CD4-positive, alpha-beta T cell (primary cell): ENCODE data around the gene IL6R. TPM values are rescaled to one million over a fixed set of nuclear protein-coding genes. Genes with fewer than 3 reads are reported as not detected.

Experiments used
- ATAC-seq: fragments of 200-7000 bp; cut with Tn5 transposase; one replicate; pipeline ENCODE4 v1.10.0; 2022; ENCODE audit warnings: mild to moderate bottlenecking; ENCODE audit not compliant: poor library complexity
- CTCF ChIA-PET: fragments of 350-600 bp; sonication (Branson Sonifier 250); formaldehyde crosslinking; loops from one replicate; lab custom pipeline; 2021; ENCODE audit warnings: antibody characterized with exemption, inconsistent platforms; lab: Charles Lee
- POLR2A ChIA-PET: fragments of 350-600 bp; sonication (Branson Sonifier 250); formaldehyde crosslinking; loops from one replicate; lab custom pipeline; 2021; ENCODE audit warnings: antibody characterized with exemption, inconsistent platforms; lab: Charles Lee
- DNase-seq, 14 experiments: peaks; one replicate each; pipeline ENCODE4 v3.0.0-alpha.2; 2013 to 2020; ENCODE audit warnings: mixed read lengths in 2 of 14
- H3K27ac ChIP-seq, 2 donors: one replicate each; pipeline versions ENCODE4 v1.5.1 to v1.7.0; 2013; ENCODE audit warnings: low read length in 2 of 2, low read depth in 1 of 2, mild to moderate bottlenecking in 1 of 2
- H3K27me3 ChIP-seq, 2 experiments: 1 replicate in 1 of 2; 2 replicates in 1 of 2; pipeline versions ENCODE4 v1.6.1 to v1.7.0; 2013; ENCODE audit warnings: low read length in 2 of 2, control low read depth in 1 of 2, mild to moderate bottlenecking in 1 of 2, moderate library complexity in 1 of 2; ENCODE audit not compliant: insufficient read depth in 2 of 2, control insufficient read depth in 1 of 2
- H3K36me3 ChIP-seq: one replicate; pipeline ENCODE4 v1.6.1; 2013; ENCODE audit warnings: low read length, control low read depth; ENCODE audit not compliant: insufficient read depth
- H3K4me1 ChIP-seq: one replicate; pipeline ENCODE4 v1.6.1; 2013; ENCODE audit warnings: low read length, control low read depth; ENCODE audit not compliant: insufficient read depth
- H3K4me3 ChIP-seq: one replicate; pipeline ENCODE4 v1.5.1; 2013; ENCODE audit warnings: mild to moderate bottlenecking, low read length, moderate library complexity
- H3K9me3 ChIP-seq, 2 experiments: 1 replicate in 1 of 2; 2 replicates in 1 of 2; pipeline versions ENCODE4 v1.6.1 to v1.7.0; 2013; ENCODE audit warnings: low read length in 2 of 2, mild to moderate bottlenecking in 2 of 2, control low read depth in 1 of 2, moderate library complexity in 1 of 2; ENCODE audit not compliant: control insufficient read depth in 1 of 2, insufficient read depth in 1 of 2
- H3K27ac Mint-ChIP-seq: one replicate; pipeline ENCODE4 v1.8.0; 2020; ENCODE audit warnings: mixed read lengths
- H3K27me3 Mint-ChIP-seq: one replicate; pipeline ENCODE4 v1.8.0; 2021; ENCODE audit warnings: mixed read lengths
- H3K36me3 Mint-ChIP-seq: one replicate; pipeline ENCODE4 v1.8.0; 2021; ENCODE audit warnings: low read depth, mixed read lengths
- H3K4me1 Mint-ChIP-seq: one replicate; pipeline ENCODE4 v1.8.0; 2021; ENCODE audit warnings: low read depth, mixed read lengths
- H3K4me3 Mint-ChIP-seq: one replicate; pipeline ENCODE4 v1.8.0; 2020; ENCODE audit warnings: mild to moderate bottlenecking, mixed read lengths
- H3K9me3 Mint-ChIP-seq: one replicate; pipeline ENCODE4 v1.8.0; 2020; ENCODE audit warnings: mixed read lengths
- CTCF ChIP-seq: fragments of 200-600 bp; IDR thresholded peaks from one replicate; pipeline ENCODE4 v1.8.0; 2022; ENCODE audit warnings: antibody characterized with exemption, mild to moderate bottlenecking
- intact Hi-C, 2 experiments: fragments of 100-400 bp; cut with DNase I in 1 of 2; cut with micrococcal nuclease in 1 of 2; formaldehyde crosslinking; loops; one replicate each; pipeline versions ENCODE4 v1.15.1 to v1.9.0; 2023 to 2025; cut with DNase I, micrococcal nuclease
- total RNA-seq, 174 experiments: library from RNA in 2 of 174; stranded (reverse) in 2 of 174; gene quantifications; one replicate each; pipeline ENCODE4 v1.2.3 and lab custom pipeline; 2021 to 2026

IL6R gene
- total RNA-seq, 2 experiments from 2014 or later, result 31.7 to 35.0 TPM

GRCh38 chr1:154479764-154480421, 74.8 kb downstream of the IL6R start:
- Histone ChIP-seq H3K9me3 (no peaks in the 10 kb centered on the region), H3K27ac (no peak overlapping the region), H3K4me1 (peaks cover 7% of the 10 kb centered on the region), H3K4me3 (no peak overlapping the region), H3K27me3 (no peaks in the 10 kb centered on the region), H3K36me3 (no peaks in the 10 kb centered on the region)
- peak; percentile 90 for TF ChIP-seq CTCF
- ATAC-seq, result peak; percentile 91
- Mint-ChIP-seq H3K9me3 (no peaks in the 10 kb centered on the region), H3K27ac (no peak overlapping the region), H3K36me3 (no peaks in the 10 kb centered on the region), H3K27me3 (no peaks in the 10 kb centered on the region), H3K4me1 (peaks cover 20% of the 10 kb centered on the region), H3K4me3 (no peak overlapping the region)
- peak in 13 of 14 experiments; percentile 23 to 84 (median 43) for DNase-seq
- POLR2A ChIA-PET, result interaction anchor here (0.8 to 2.9 kb wide), 12 partner anchors 12 to 153 kb away, joined by 3 to 9 read pairs (median 4); no protein-coding TSS in a partner anchor
- intact Hi-C loops, result loop anchor here (1.0 to 10.0 kb wide), 10 partner anchors 38 to 607 kb away; partner anchors contain the start of genes HAX1 (in 1 of the 2) and IL6R (in 1 of the 2)
- CTCF ChIA-PET, result interaction anchor here (0.6 to 4.3 kb wide), 37 partner anchors 9 to 714 kb away, joined by 3 to 43 read pairs (median 4); partner anchors contain the start of genes EFNA4 and KRTCAP2

- ATAC-seq (no peak), DNase-seq (no peak)
- intact Hi-C loops, result loop anchor here (1.0 to 10.0 kb wide), 5 partner anchors 184 to 606 kb away; no protein-coding TSS in a partner anchor
- Mint-ChIP-seq H3K4me1 (peaks cover 20% of the 10 kb centered on the region), H3K27me3 (no peaks in the 10 kb centered on the region), H3K27ac (no peak overlapping the region), H3K36me3 (no peaks in the 10 kb centered on the region), H3K4me3 (no peak overlapping the region), H3K9me3 (no peaks in the 10 kb centered on the region)
- ChIA-PET POLR2A (interaction anchor here (2.9 kb wide), 1 partner anchor 14 kb away, joined by 9 read pairs; no protein-coding TSS in a partner anchor), CTCF (interaction anchor here (0.9 to 4.3 kb wide), 9 partner anchors 11 to 692 kb away, joined by 3 to 43 read pairs (median 4); partner anchors contain the start of gene KRTCAP2)
- TF ChIP-seq CTCF, result no peak
- Histone ChIP-seq H3K9me3 (no peaks in the 10 kb centered on the region), H3K4me3 (no peak overlapping the region), H3K27ac (no peak overlapping the region), H3K27me3 (no peaks in the 10 kb centered on the region), H3K36me3 (no peaks in the 10 kb centered on the region), H3K4me1 (peaks cover 7% of the 10 kb centered on the region)
Observed at GRCh38 chr1:154481053-154481452, 75.9 kb downstream of the IL6R start.

GRCh38 chr1:154483941-154484803, 79.0 kb downstream of the IL6R start:
- TF ChIP-seq CTCF, result no peak
- H3K4me1 ChIP-seq, result no peaks in the 10 kb centered on the region
- Mint-ChIP-seq H3K27me3 (no peaks in the 10 kb centered on the region), H3K4me3 (no peak overlapping the region), H3K9me3 (no peaks in the 10 kb centered on the region), H3K4me1 (peaks cover 6% of the 10 kb centered on the region), H3K36me3 (no peaks in the 10 kb centered on the region), H3K27ac (no peak overlapping the region)
- ChIA-PET POLR2A (interaction anchor here (0.7 kb wide), 1 partner anchor 131 kb away, joined by 4 read pairs; no protein-coding TSS in a partner anchor), CTCF (no interaction called here)
- H3K4me3 ChIP-seq, result no peak overlapping the region
- H3K9me3 ChIP-seq, result no peaks in the 10 kb centered on the region
- no peak overlapping the region for H3K27ac ChIP-seq
- ATAC-seq, result no peak
- H3K27me3 ChIP-seq, result no peaks in the 10 kb centered on the region
- intact Hi-C loops, result loop anchor here (5.0 to 10.0 kb wide), 4 partner anchors 181 to 603 kb away; no protein-coding TSS in a partner anchor
- no peak for DNase-seq
- H3K36me3 ChIP-seq, result no peaks in the 10 kb centered on the region
